ENCODE results near the gene ZFHX3. TPM values are rescaled to one million over a fixed set of nuclear protein-coding genes. Genes with fewer than 3 reads are reported as not detected.

ZFHX3 gene
- total RNA-seq, 1 experiment from 2014 or later = 1.5 TPM

- no peak overlapping the region for H3K18ac ChIP-seq (ENCODE audit: insufficient read length, low read depth, low read length)
- H3K9me3 ChIP-seq (ENCODE audit: control insufficient read depth, low read depth, low read length) = no peaks in the 10 kb centered on the region
- TF ChIP-seq CTCF (conservative IDR thresholded peaks at IDR 0.05) = no peak
Observed at GRCh38 chr16:73013974-73014373, 34.0 kb downstream of the ZFHX3 start.

More at GRCh38 chr16:73013974-73014373, 34.0 kb downstream of the ZFHX3 start:
- H4K91ac ChIP-seq (ENCODE audit: insufficient read length, low read depth, low read length) = no peak overlapping the region
- no peak overlapping the region for H3K4ac ChIP-seq (ENCODE audit: low read depth, low read length)
- no peak overlapping the region for H3K14ac ChIP-seq (ENCODE audit: insufficient read depth, low read length)
- no peak overlapping the region for H2BK5ac ChIP-seq (ENCODE audit: insufficient read length, low read length)
- no peak overlapping the region for H3K23ac ChIP-seq (ENCODE audit: insufficient read length, low read depth, low read length)
- H3K9ac ChIP-seq (ENCODE audit: extremely low read depth, insufficient read length, low read length) = no peak overlapping the region
- no peak overlapping the region for H3K27ac ChIP-seq (ENCODE audit: insufficient read length, low read depth, low read length)
- H4K5ac ChIP-seq (ENCODE audit: insufficient read length, low read depth, low read length) = no peak overlapping the region
- H4K20me1 ChIP-seq (ENCODE audit: control insufficient read depth, insufficient read depth, insufficient read length) = no peaks in the 10 kb centered on the region
- no peak overlapping the region for H3K56ac ChIP-seq (ENCODE audit: insufficient read length, low read depth, low read length)
- Mint-ChIP-seq H3K4me3 (no peak overlapping the region), H3K27me3 (ENCODE audit: low read depth) (peaks cover 22% of the 10 kb centered on the region), H3K36me3 (ENCODE audit: insufficient read depth in 1 of 3, low read depth in 3 of 3) (no peaks in the 10 kb centered on the region), H3K4me1 (peaks cover 0 to 2% of the 10 kb centered on the region in 2 experiments; a peak in 1 of 4 replicates), H3K27ac (no peak overlapping the region), H3K9me3 (no peaks in the 10 kb centered on the region)
- H4K8ac ChIP-seq (replicated peaks; ENCODE audit: insufficient read length, low read depth, low read length) = no peak overlapping the region
- no peak overlapping the region for H2BK15ac ChIP-seq (ENCODE audit: low read depth, low read length)
- no peak for DNase-seq
- no peak overlapping the region for H2BK120ac ChIP-seq (ENCODE audit: low read depth, low read length, poor library complexity, severe bottlenecking)
- no peaks in the 10 kb centered on the region; the same call in 1 of the 2 replicates for H3K4me1 ChIP-seq (ENCODE audit: insufficient read depth, low read length)
- H3K79me1 ChIP-seq (ENCODE audit: insufficient read depth, low read depth, low read length, poor library complexity, severe bottlenecking) = no peaks in the 10 kb centered on the region
- H3K4me2 ChIP-seq (ENCODE audit: insufficient read depth, insufficient read length, low read length) = no peak overlapping the region
- H3K79me2 ChIP-seq (ENCODE audit: insufficient read depth, low read length) = no peaks in the 10 kb centered on the region
- H2BK12ac ChIP-seq (ENCODE audit: insufficient read length, low read depth, low read length) = no peak overlapping the region
- no peak overlapping the region for H2AK5ac ChIP-seq (ENCODE audit: insufficient read length, low read length)
- no peak overlapping the region for H3T11ph ChIP-seq (ENCODE audit: low read length)
- H2BK20ac ChIP-seq (ENCODE audit: low read depth, low read length, poor library complexity, severe bottlenecking) = no peak overlapping the region
- no peaks in the 10 kb centered on the region for H3K27me3 ChIP-seq (ENCODE audit: insufficient read depth, low read length)
- no peaks in the 10 kb centered on the region for H3K23me2 ChIP-seq (ENCODE audit: insufficient read length, low read depth, low read length, poor library complexity, severe bottlenecking)
- WGBS (ENCODE audit: extremely low coverage, insufficient read length, low lambda C conversion rate) = no CpG with 5 or more reads among the region's 5 CpGs
- H2AFZ ChIP-seq (ENCODE audit: low read length) = no peak overlapping the region

Data from H9 (cell line).